NCI-H1417 (cell line): ENCODE results near the gene C15orf62.

Experiments used
- DNase-seq, 3 experiments: peaks; one replicate each; lab custom pipeline; 2025; lab: John Stamatoyannopoulos, UW

C15orf62 gene

GRCh38 chr15:40815042-40815698, 45.4 kb downstream of the C15orf62 start:
- DNase-seq = peak in 1 of 3 experiments; percentile 9

- DNase-seq = no peak
Measured at GRCh38 chr15:40819048-40819447, 49.3 kb downstream of the C15orf62 start.

- DNase-seq = no peak
Measured at GRCh38 chr15:40821195-40821594, 51.4 kb downstream of the C15orf62 start.
